ENCODE data around the gene C11orf68.

DNA sequence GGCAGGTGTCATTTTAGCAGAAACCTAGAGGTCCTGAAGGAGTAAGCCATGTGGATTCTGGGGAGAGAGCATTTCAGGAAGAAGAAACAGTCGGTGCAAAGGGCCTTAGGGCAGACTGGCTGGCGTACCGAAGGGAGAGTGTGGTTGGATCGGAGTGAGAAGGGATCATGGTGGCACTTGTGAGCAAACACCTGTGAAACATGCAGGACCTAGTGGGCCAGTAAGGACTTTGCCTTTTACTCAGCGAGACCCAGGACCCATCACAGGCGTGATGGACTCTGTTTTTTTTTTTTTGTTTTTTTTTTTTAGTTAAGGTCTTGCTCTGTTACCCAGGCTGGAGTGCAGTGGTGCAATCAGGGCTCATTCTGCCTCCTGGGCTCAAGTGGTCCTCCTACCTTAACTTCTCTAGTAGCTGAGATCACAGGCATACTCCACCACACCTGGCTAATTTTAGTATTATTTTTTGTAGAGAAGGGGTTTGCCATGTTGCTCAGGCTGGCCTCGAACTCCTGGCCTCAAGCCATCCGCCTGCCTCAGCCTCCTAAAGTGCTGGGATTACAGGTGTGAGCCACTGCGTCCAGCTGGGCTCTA lies 23.0 kb upstream of the C11orf68 start:
- TF ChIP-seq, protein P1, sequence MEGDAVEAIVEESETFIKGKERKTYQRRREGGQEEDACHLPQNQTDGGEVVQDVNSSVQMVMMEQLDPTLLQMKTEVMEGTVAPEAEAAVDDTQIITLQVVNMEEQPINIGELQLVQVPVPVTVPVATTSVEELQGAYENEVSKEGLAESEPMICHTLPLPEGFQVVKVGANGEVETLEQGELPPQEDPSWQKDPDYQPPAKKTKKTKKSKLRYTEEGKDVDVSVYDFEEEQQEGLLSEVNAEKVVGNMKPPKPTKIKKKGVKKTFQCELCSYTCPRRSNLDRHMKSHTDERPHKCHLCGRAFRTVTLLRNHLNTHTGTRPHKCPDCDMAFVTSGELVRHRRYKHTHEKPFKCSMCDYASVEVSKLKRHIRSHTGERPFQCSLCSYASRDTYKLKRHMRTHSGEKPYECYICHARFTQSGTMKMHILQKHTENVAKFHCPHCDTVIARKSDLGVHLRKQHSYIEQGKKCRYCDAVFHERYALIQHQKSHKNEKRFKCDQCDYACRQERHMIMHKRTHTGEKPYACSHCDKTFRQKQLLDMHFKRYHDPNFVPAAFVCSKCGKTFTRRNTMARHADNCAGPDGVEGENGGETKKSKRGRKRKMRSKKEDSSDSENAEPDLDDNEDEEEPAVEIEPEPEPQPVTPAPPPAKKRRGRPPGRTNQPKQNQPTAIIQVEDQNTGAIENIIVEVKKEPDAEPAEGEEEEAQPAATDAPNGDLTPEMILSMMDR (IDR thresholded peaks at IDR 0.05 in 4 of 5, conservative IDR thresholded peaks at IDR 0.05 in 1 of 5): no peak
- no peak for TF ChIP-seq POLR2A (IDR thresholded peaks at IDR 0.05)
